Panc1 (cell line): ENCODE results near the gene OASL. TPM values are rescaled to one million over a fixed set of nuclear protein-coding genes. Genes with fewer than 3 reads are reported as not detected.

Experiments used
- ATAC-seq: fragments of 200-7000 bp; cut with Tn5 transposase; 2 replicates; pipeline ENCODE4 v1.9.1; 2020; ENCODE audit warnings: mild to moderate bottlenecking, moderate library complexity
- BruUV-seq: library from RNA; stranded (reverse); fragments of 400-500 nt; replicated peaks from 2 replicates; lab custom pipeline; 2021; lab: Mats Ljungman, UMichigan
- CTCF ChIA-PET: fragments of 300-600 bp; sonication (Branson Sonifier 250); formaldehyde crosslinking; loops from one replicate; lab custom pipeline; 2022; ENCODE audit warnings: antibody characterized with exemption; lab: Charles Lee
- POLR2A ChIA-PET: fragments of 300-600 bp; sonication (Branson Sonifier 250); formaldehyde crosslinking; loops from one replicate; lab custom pipeline; 2022; ENCODE audit warnings: antibody characterized with exemption; lab: Charles Lee
- DNase-seq: peaks from one replicate; pipeline ENCODE4 v3.0.0-alpha.2; 2010; ENCODE audit warnings: low read depth, low spot score
- H3K27ac ChIP-seq: 2 replicates; pipeline ENCODE4 v1.5.1; 2011; ENCODE audit warnings: mild to moderate bottlenecking, low read length, inconsistent platforms
- H3K27me3 ChIP-seq: fragments of 200-500 bp; sonication (Bioruptor generic); 2 replicates; pipeline ENCODE4 v1.6.0; 2014; ENCODE audit warnings: low read length, inconsistent platforms; ENCODE audit not compliant: control insufficient read depth, insufficient read depth
- H3K36me3 ChIP-seq: fragments of 200-500 bp; sonication (Bioruptor generic); 2 replicates; pipeline ENCODE4 v1.5.1; 2014; ENCODE audit warnings: inconsistent platforms, mild to moderate bottlenecking, low read length, moderate library complexity; ENCODE audit not compliant: control insufficient read depth, insufficient read depth
- H3K4me1 ChIP-seq: 2 replicates; pipeline ENCODE4 v1.5.1; 2011; ENCODE audit warnings: inconsistent platforms, mild to moderate bottlenecking, low read length, moderate library complexity; ENCODE audit not compliant: control insufficient read depth, insufficient read depth
- H3K4me3 ChIP-seq, 2 experiments: 2 replicates each; pipeline ENCODE4 v1.5.1; 2011 to 2012; ENCODE audit warnings: low read depth in 2 of 2, low read length in 2 of 2, mild to moderate bottlenecking in 2 of 2, inconsistent platforms in 1 of 2, moderate library complexity in 1 of 2
- H3K9me3 ChIP-seq: fragments of 200-500 bp; sonication (Bioruptor generic); 2 replicates; pipeline ENCODE4 v1.5.1; 2014; ENCODE audit warnings: low read depth, mild to moderate bottlenecking, inconsistent platforms, low read length, moderate library complexity; ENCODE audit not compliant: control insufficient read depth, insufficient read depth
- POLR2AphosphoS5 ChIP-seq: IDR thresholded peaks from 2 replicates; pipeline ENCODE4 v1.6.1; 2012; ENCODE audit warnings: mild to moderate bottlenecking, low read depth, low read length, moderate library complexity
- REST ChIP-seq, 2 experiments: IDR thresholded peaks; 2 replicates each; pipeline ENCODE4 v1.6.1; 2011 to 2012; ENCODE audit warnings: low read depth in 2 of 2, control low read depth in 1 of 2, low read length in 1 of 2, mild to moderate bottlenecking in 1 of 2, moderate library complexity in 1 of 2; ENCODE audit not compliant: insufficient read depth in 1 of 2
- SIN3A ChIP-seq: IDR thresholded peaks from 2 replicates; pipeline ENCODE4 v1.6.1; 2012; ENCODE audit warnings: low read depth, mild to moderate bottlenecking, low read length, moderate library complexity, borderline replicate concordance; ENCODE audit not compliant: insufficient read depth
- TCF7L2 ChIP-seq: IDR thresholded peaks from 2 replicates; pipeline ENCODE4 v1.6.1; 2011; ENCODE audit warnings: mild to moderate bottlenecking, low read depth, low read length, inconsistent platforms
- in situ Hi-C: cut with HindIII; loops from 2 replicates; pipeline ENCODE4 v1.10.0; 2016; ENCODE audit warnings: low sequenced_read_pairs, low pct_unique_long_range_greater_than_20kb
- intact Hi-C: fragments of 100-400 bp; cut with micrococcal nuclease; formaldehyde crosslinking; loops from one replicate; pipeline ENCODE4 v1.10.0; 2022; ENCODE audit not compliant: unreplicated experiment
- total RNA-seq: library from RNA; stranded (reverse); gene quantifications from one replicate; pipeline ENCODE4 v1.2.1, GENCODE V29; 2021; ENCODE audit not compliant: unreplicated experiment
- TF ChIP-seq, protein P1 (sequence below): fragments of 450-650 bp; IDR thresholded peaks from 2 replicates; pipeline ENCODE4 v1.5.1; 2017; ENCODE audit warnings: mild to moderate bottlenecking

Gene OASL
- total RNA-seq, 1 experiment from 2014 or later = 21.1 TPM

GRCh38 chr12:120979220-120979861 is 59.7 kb downstream of the OASL start:
- no peak overlapping the region for H3K4me3 ChIP-seq
- in situ Hi-C loops = no loop called here

More at GRCh38 chr12:120979220-120979861, 59.7 kb downstream of the OASL start:
- Histone ChIP-seq H3K4me1 (peaks cover 19% of the 10 kb centered on the region), H3K36me3 (no peaks in the 10 kb centered on the region), H3K27me3 (no peaks in the 10 kb centered on the region), H3K27ac (no peak overlapping the region), H3K9me3 (no peaks in the 10 kb centered on the region)
- POLR2A ChIA-PET = interaction anchor here (0.6 kb wide), 1 partner anchor 254 kb away, joined by 3 read pairs; no protein-coding TSS in a partner anchor
- ATAC-seq (no peak), DNase-seq (no peak)
- intact Hi-C loops = loop anchor here (10.0 kb wide), 1 partner anchor 225 kb away; no protein-coding TSS in a partner anchor
- BruUV-seq = no TSS peak
- TF ChIP-seq SIN3A = no peak
- TF ChIP-seq REST (IDR thresholded peaks at IDR 0.05; ENCODE audit: insufficient read depth in 1 of 2, low read depth in 2 of 2, low read length in 1 of 2) = no peak
- no peak for TF ChIP-seq POLR2AphosphoS5
- no peak for TF ChIP-seq TCF7L2
- TF ChIP-seq, protein P1, sequence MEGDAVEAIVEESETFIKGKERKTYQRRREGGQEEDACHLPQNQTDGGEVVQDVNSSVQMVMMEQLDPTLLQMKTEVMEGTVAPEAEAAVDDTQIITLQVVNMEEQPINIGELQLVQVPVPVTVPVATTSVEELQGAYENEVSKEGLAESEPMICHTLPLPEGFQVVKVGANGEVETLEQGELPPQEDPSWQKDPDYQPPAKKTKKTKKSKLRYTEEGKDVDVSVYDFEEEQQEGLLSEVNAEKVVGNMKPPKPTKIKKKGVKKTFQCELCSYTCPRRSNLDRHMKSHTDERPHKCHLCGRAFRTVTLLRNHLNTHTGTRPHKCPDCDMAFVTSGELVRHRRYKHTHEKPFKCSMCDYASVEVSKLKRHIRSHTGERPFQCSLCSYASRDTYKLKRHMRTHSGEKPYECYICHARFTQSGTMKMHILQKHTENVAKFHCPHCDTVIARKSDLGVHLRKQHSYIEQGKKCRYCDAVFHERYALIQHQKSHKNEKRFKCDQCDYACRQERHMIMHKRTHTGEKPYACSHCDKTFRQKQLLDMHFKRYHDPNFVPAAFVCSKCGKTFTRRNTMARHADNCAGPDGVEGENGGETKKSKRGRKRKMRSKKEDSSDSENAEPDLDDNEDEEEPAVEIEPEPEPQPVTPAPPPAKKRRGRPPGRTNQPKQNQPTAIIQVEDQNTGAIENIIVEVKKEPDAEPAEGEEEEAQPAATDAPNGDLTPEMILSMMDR = no peak
- CTCF ChIA-PET = interaction anchor here (0.5 kb wide), 1 partner anchor 513 kb away, joined by 3 read pairs; no protein-coding TSS in a partner anchor
